Measurements from ENCODE around the gene COL16A1. TPM values are rescaled to one million over a fixed set of nuclear protein-coding genes. Genes with fewer than 3 reads are reported as not detected.
"Not testable (repeated sequence)": the region's sequence is repeated elsewhere in the genome, so short reads cannot be mapped to it uniquely, and the experiment has no call there.

The COL16A1 gene
- total RNA-seq, 4 donors from 2014 or later: 14.3 to 135 (median 40.1) TPM

- in situ Hi-C loops (cut with MboI; ENCODE audit: low pct_ligation_motif_present in 1 of 4, low pct_unique_long_range_greater_than_20kb in 1 of 4, low sequenced_read_pairs in 3 of 4): no loop called here
- Histone ChIP-seq H3K4me3 (no peak overlapping the region), H3K4me1 (peaks cover 24 to 40% (median 31%) of the 10 kb centered on the region in 4 donors), H3K27ac (no peak overlapping the region), H3K36me3 (no peaks in the 10 kb centered on the region), H3K9me3 (no peaks in the 10 kb centered on the region), H3K27me3 (peaks cover 13% of the 10 kb centered on the region)
- WGBS, 2 donors (ENCODE audit: low coverage in 1 of 2): 77% methylated on average over 11 of the region's 11 CpGs; no CpG with 5 or more reads in 1 of the 2 donors
- DNase-seq: no peak
- TF ChIP-seq CTCF (IDR thresholded peaks at IDR 0.05) (no peak), POLR2A (IDR thresholded peaks at IDR 0.05) (no peak), EP300 (IDR thresholded peaks at IDR 0.05; ENCODE audit: low read depth) (no peak), POLR2AphosphoS5 (IDR thresholded peaks at IDR 0.05) (no peak)
- intact Hi-C loops (cut with DNase I; ENCODE audit: low total_unique reads): no loop called here
Measured at GRCh38 chr1:31708324-31708723, 4.5 kb upstream of the COL16A1 start.

GRCh38 chr1:31707711-31708110 is 3.9 kb upstream of the COL16A1 start:
- Histone ChIP-seq H3K27me3 (peaks cover 13% of the 10 kb centered on the region), H3K27ac (no peak overlapping the region), H3K4me3 (no peak overlapping the region), H3K4me1 (peaks cover 18 to 34% (median 28%) of the 10 kb centered on the region in 4 donors), H3K9me3 (no peaks in the 10 kb centered on the region), H3K36me3 (no peaks in the 10 kb centered on the region)
- DNase-seq: no peak
- WGBS, 2 donors (ENCODE audit: low coverage in 1 of 2): 41 to 93% methylated on average over 2 to 5 of the region's 5 CpGs
- TF ChIP-seq POLR2AphosphoS5 (IDR thresholded peaks at IDR 0.05) (no peak), CTCF (IDR thresholded peaks at IDR 0.05) (no peak)
- intact Hi-C loops (cut with DNase I; ENCODE audit: low total_unique reads): no loop called here
- in situ Hi-C loops (cut with MboI; ENCODE audit: low pct_ligation_motif_present in 1 of 4, low pct_unique_long_range_greater_than_20kb in 1 of 4, low sequenced_read_pairs in 3 of 4): no loop called here

- H3K36me3 ChIP-seq; in situ Hi-C loops (cut with MboI; ENCODE audit: low pct_ligation_motif_present in 1 of 4, low pct_unique_long_range_greater_than_20kb in 1 of 4, low sequenced_read_pairs in 3 of 4); DNase-seq; H3K27ac ChIP-seq; H3K4me3 ChIP-seq; H3K9me3 ChIP-seq; intact Hi-C loops (cut with DNase I; ENCODE audit: low total_unique reads): not testable (repeated sequence)
- WGBS, 2 donors (ENCODE audit: low coverage in 1 of 2): 88 to 100% methylated on average over 1 to 4 of the region's 4 CpGs
- peaks cover 13 to 34% (median 25%) of the 10 kb centered on the region in 4 donors for H3K4me1 ChIP-seq
- peaks cover 13% of the 10 kb centered on the region for H3K27me3 ChIP-seq
Measured at GRCh38 chr1:31707059-31707600, 3.3 kb upstream of the COL16A1 start.

- no peaks in the 10 kb centered on the region for H3K9me3 ChIP-seq
- peaks cover 18 to 37% (median 28%) of the 10 kb centered on the region in 4 donors for H3K4me1 ChIP-seq
- no peak overlapping the region for H3K27ac ChIP-seq
- TF ChIP-seq POLR2AphosphoS5 (IDR thresholded peaks at IDR 0.05): no peak
- TF ChIP-seq CTCF (IDR thresholded peaks at IDR 0.05): no peak
- TF ChIP-seq POLR2A (IDR thresholded peaks at IDR 0.05): no peak
- TF ChIP-seq EP300 (IDR thresholded peaks at IDR 0.05; ENCODE audit: low read depth): no peak
- 71 to 73% methylated on average over 4 to 13 of the region's 15 CpGs for WGBS, 2 donors (ENCODE audit: low coverage in 1 of 2)
- H3K27me3 ChIP-seq: peaks cover 13% of the 10 kb centered on the region
- no peaks in the 10 kb centered on the region for H3K36me3 ChIP-seq
- H3K4me3 ChIP-seq: no peak overlapping the region
- intact Hi-C loops (cut with DNase I; ENCODE audit: low total_unique reads): no loop called here
- DNase-seq: no peak
- in situ Hi-C loops (cut with MboI; ENCODE audit: low pct_ligation_motif_present in 1 of 4, low pct_unique_long_range_greater_than_20kb in 1 of 4, low sequenced_read_pairs in 3 of 4): no loop called here
Measured at GRCh38 chr1:31706384-31707058, 2.7 kb upstream of the COL16A1 start.

Measured in transverse colon (tissue), 4 donors.